DOHH2 (cell line): ENCODE data around the gene KLK13.

Source experiments
- EZH2phosphoT487 ChIP-seq: fragments of 200-600 bp; sonication (generic); IDR thresholded peaks from 2 replicates; pipeline ENCODE4 v1.6.1; 2017; ENCODE audit warnings: borderline replicate concordance, mild to moderate bottlenecking, antibody characterized with exemption, low read length, moderate library complexity, mixed read lengths
- TF ChIP-seq, protein P1 (sequence below): fragments of 200-600 bp; sonication (generic); IDR thresholded peaks from one replicate; pipeline ENCODE4 v1.5.1; 2014; ENCODE audit warnings: antibody characterized with exemption, mild to moderate bottlenecking, low read depth, low read length; ENCODE audit not compliant: poor library complexity, severe bottlenecking

DNA sequence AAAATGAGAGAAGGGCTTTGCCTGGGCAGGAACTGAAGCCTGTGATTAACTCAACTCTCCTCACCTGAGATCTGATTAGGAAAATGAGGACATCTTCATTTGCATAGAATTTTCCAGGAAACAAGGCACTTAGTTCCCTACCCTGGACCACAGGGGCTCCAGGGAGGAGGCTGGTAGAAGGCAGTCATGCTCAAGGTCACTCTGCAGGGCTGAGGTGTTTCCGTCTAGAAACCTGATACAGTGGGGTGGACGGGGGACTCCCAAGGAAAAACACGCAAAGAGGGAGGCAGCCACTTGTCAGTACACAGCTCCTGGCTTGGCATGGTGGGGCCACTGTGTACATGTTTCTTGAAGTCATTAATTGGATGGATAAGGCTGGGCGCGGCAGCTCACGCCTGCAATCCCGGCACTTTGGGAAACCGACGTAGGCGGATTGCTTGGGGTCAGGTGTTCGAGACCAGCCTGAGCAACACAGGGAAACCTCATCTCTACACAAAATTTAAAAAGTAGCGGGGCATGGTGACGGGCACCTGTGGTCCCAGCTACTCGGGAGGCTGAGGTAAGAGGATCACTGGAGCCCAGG lies 11.8 kb upstream of the KLK13 start:
- TF ChIP-seq, protein P1, sequence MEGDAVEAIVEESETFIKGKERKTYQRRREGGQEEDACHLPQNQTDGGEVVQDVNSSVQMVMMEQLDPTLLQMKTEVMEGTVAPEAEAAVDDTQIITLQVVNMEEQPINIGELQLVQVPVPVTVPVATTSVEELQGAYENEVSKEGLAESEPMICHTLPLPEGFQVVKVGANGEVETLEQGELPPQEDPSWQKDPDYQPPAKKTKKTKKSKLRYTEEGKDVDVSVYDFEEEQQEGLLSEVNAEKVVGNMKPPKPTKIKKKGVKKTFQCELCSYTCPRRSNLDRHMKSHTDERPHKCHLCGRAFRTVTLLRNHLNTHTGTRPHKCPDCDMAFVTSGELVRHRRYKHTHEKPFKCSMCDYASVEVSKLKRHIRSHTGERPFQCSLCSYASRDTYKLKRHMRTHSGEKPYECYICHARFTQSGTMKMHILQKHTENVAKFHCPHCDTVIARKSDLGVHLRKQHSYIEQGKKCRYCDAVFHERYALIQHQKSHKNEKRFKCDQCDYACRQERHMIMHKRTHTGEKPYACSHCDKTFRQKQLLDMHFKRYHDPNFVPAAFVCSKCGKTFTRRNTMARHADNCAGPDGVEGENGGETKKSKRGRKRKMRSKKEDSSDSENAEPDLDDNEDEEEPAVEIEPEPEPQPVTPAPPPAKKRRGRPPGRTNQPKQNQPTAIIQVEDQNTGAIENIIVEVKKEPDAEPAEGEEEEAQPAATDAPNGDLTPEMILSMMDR = no peak
- no peak for TF ChIP-seq EZH2phosphoT487
